Putamen (tissue), 1 donor: ENCODE measurements around the gene SNX14.
"Not testable (repeated sequence)": the region's sequence is repeated elsewhere in the genome, so short reads cannot be mapped to it uniquely, and the experiment has no call there.

Experiments
- DNase-seq: peaks from one replicate; pipeline ENCODE4 v3.0.0-alpha.2; 2016; ENCODE audit warnings: low spot score

The SNX14 gene

GRCh38 chr6:85591207-85591606 is 2.5 kb downstream of the SNX14 start:
- no peak for DNase-seq

DNA sequence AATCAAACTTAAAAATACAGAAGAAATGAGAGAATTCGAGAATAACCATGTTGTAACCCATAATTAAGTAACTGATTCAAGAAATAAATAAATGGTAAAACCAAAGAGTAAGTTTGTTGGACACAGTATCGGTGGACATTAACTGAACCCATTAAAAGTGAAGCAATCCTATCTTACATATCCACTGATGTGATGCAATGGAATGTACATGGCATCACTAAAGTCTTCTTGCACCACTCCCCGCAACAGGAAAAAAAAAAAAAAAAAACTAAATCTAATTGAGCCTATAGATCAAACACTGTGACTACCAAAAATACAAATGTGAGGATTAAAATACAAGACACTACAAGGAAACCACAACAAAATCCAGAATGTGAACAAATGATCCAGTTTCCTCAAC is 7.9 kb downstream of the SNX14 start:
- no peak for DNase-seq

GRCh38 chr6:85582832-85583231 is 10.8 kb downstream of the SNX14 start:
- not testable (repeated sequence) for DNase-seq

- DNase-seq, result no peak
Measured at GRCh38 chr6:85581572-85581971, 12.1 kb downstream of the SNX14 start.

GRCh38 chr6:85580878-85581267 is 12.8 kb downstream of the SNX14 start:
- DNase-seq, result no peak

GRCh38 chr6:85580118-85580877 is 13.4 kb downstream of the SNX14 start:
- no peak for DNase-seq

GRCh38 chr6:85579581-85579980 is 14.1 kb downstream of the SNX14 start:
- DNase-seq, result no peak

DNA sequence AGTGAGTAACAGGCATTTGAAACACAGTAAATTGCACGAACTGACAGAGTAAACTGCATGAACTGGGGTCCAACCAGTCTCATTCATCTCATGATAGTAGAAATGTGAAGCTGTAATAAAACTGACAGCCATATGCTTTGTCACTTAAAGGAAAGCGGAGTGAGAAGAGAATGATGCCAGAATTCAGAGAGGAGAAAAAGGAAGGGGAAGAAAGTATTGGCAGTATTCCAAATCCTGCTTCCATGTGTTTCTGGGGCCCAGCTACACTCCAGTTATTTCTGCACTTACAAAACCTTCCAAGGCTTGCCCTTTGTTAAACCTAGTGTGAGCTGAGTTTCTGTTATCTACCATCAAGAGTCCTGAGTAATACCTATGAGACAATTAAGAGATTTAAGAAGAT is 17.2 kb downstream of the SNX14 start:
- DNase-seq, result no peak

DNA sequence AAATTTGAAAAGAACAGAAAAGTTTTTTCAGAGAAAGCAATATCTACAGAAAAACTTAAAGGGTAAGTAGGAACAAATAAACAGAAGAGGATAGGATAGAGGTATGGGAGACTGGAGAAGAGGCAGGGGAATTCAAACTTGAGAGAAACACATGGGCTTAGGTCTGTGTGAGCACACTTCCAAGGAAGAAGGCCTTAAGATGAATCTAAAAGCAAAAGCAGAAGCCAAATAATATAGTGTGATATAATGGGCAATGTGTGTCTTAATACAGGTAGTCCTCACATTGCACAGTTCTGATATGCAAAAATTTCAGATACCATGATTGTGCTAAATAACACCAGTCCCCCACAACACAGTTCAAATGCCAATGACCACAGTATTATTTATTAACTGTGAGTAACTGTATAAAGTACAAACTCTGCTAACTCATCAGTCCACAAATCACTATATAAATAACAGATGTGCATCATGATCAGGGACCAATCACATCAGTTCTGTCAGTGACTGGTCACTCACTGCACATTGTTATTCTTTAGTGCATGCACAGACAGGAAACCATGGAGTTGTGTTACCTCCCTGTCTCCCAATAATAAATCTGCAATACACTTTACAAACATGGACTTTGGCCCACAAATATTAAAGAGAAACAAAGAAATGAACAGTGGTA is 18.6 kb downstream of the SNX14 start:
- no peak for DNase-seq

GRCh38 chr6:85569323-85569722 is 24.3 kb downstream of the SNX14 start:
- no peak for DNase-seq

- DNase-seq, result no peak
Measured at GRCh38 chr6:85568411-85568810, 25.2 kb downstream of the SNX14 start.

DNA sequence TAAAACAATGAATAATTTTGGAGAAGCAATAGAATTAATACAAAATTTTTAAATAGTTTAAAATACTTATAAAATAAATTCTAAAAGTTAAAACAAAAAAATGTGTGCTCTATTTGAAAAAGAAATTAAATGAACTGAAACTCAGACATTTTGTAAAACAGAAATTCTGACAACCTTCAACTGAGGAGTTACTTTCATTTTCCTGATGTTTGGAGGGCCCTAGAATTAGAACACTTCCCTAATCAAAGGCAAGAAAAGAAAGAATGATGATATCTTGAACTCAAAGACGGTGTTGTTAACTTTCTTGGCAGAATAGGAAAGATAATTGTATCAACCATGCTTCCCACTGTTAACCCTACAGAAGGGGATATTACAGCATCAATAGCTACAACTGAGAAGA is 27.9 kb downstream of the SNX14 start:
- DNase-seq, result no peak

DNA sequence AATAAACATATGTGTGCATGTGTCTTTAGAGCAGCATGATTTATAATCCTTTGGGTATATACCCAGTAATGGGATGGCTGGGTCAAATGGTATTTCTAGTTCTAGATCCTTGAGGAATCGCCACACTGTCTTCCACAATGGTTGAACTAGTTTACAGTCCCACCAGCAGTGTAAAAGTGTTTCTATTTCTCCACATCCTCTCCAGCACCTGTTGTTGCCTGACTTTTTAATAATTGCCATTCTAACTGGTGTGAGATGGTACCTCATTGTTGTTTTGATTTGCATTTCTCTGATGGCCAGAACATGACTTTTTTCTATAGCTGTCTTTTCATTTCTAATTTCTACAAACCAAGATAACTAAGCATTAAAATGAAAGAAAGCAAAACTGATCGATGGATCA is 29.4 kb downstream of the SNX14 start:
- DNase-seq, result not testable (repeated sequence)

DNA sequence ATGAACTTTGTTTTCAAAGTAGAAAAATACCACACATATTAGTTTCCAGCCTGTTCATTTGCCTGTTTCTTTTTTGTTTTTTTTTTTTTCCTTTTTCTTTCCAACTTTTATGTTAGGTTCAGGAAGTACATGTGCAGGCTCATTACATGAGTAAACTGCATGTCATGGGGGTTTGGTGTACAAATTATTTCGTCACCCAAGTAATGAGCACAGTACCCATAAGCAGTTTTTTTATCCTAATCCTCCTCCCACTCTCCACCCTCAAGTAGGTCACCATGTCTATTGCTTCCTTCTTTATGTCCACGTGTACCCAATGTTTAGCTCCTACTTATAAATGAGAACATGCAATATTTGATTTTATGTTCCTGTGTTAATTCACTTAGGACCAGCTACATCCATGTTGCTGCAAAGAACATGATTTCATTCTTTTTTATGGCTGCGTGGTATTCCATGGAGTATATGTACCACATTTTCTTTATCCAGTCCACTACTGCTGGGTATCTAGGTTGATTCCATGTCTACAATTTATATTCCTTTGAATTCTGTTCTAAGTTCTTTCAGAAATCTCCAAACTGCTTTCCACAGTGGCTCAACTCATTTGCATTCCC is 31.8 kb downstream of the SNX14 start:
- no peak for DNase-seq

GRCh38 chr6:85556992-85557668 is 36.5 kb downstream of the SNX14 start:
- no peak for DNase-seq

- no peak for DNase-seq
Measured at GRCh38 chr6:85552652-85553051, 41.0 kb downstream of the SNX14 start.

DNA sequence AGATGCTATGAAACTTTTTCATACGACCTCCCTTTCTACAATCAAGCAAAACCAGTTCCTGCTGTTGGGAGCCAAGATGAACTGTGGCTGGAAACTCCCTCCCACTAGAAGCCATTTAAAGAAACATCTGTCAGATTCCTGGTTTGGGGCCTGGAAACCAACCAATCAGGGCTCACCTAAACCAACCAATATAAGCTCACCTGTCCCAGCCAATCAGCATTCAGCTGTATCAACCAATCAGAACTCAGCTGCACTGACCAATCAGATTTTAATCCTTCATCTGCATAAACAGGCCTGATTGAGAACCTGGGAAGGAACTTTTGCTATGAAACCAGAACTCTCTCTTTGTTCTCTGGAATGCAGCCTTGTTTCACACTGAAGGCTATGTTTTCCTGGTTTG is 42.4 kb downstream of the SNX14 start:
- DNase-seq, result no peak

- DNase-seq, result no peak
Measured at GRCh38 chr6:85547719-85548118, 45.9 kb downstream of the SNX14 start.

- no peak for DNase-seq
Measured at GRCh38 chr6:85544776-85545175, 48.9 kb downstream of the SNX14 start.

DNA sequence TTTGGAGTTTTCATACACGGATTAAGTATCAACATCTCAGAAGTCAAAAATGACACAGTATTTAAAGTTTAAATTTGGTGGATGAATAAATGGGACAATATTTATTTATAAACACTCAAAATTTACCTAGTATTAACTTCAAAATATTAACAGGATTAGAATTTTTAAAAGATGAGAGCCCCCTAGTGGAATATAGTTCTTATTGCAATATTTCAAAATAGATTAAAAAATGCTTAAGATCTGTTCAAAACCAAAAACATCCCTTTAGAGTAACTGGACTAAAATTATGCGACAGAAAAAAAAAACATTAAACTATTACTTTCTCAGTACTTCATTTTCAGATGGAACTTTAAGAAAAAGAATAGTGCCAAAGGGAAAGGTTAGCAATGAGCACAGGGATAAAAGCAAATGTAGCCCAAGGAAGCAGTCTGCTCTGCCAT is 56.6 kb downstream of the SNX14 start:
- DNase-seq, result no peak

- not testable (repeated sequence) for DNase-seq
Measured at GRCh38 chr6:85524281-85524680, 69.4 kb downstream of the SNX14 start.

GRCh38 chr6:85516168-85516567 is 77.5 kb downstream of the SNX14 start:
- no peak for DNase-seq
